HFF-Myc (cell line): ENCODE results near the gene ELOA.
"Not testable (repeated sequence)": the region's sequence is repeated elsewhere in the genome, so short reads cannot be mapped to it uniquely, and the experiment has no call there.

Experiments
- DNase-seq: peaks from one replicate; pipeline ENCODE4 v3.0.0-alpha.2; 2011; ENCODE audit warnings: low read depth; ENCODE audit errors: extremely low read depth
- H3K4me3 ChIP-seq: replicated peaks from 2 replicates; pipeline ENCODE4 v1.5.1; 2011; ENCODE audit warnings: low read depth, mild to moderate bottlenecking, control low read depth, low read length
- TF ChIP-seq, protein P1 (sequence below): IDR thresholded peaks from 2 replicates; pipeline ENCODE4 v1.5.1; 2012; ENCODE audit warnings: mild to moderate bottlenecking, low read depth, low read length, control low read depth; ENCODE audit errors: missing control alignments

Gene ELOA

GRCh38 chr1:23719162-23719820 is 24.0 kb upstream of the ELOA start:
- no peak overlapping the region for H3K4me3 ChIP-seq
- TF ChIP-seq, protein P1, sequence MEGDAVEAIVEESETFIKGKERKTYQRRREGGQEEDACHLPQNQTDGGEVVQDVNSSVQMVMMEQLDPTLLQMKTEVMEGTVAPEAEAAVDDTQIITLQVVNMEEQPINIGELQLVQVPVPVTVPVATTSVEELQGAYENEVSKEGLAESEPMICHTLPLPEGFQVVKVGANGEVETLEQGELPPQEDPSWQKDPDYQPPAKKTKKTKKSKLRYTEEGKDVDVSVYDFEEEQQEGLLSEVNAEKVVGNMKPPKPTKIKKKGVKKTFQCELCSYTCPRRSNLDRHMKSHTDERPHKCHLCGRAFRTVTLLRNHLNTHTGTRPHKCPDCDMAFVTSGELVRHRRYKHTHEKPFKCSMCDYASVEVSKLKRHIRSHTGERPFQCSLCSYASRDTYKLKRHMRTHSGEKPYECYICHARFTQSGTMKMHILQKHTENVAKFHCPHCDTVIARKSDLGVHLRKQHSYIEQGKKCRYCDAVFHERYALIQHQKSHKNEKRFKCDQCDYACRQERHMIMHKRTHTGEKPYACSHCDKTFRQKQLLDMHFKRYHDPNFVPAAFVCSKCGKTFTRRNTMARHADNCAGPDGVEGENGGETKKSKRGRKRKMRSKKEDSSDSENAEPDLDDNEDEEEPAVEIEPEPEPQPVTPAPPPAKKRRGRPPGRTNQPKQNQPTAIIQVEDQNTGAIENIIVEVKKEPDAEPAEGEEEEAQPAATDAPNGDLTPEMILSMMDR: no peak
- DNase-seq: no peak

GRCh38 chr1:23720256-23720995 is 22.8 kb upstream of the ELOA start:
- TF ChIP-seq, protein P1: no peak
- no peak for DNase-seq
- H3K4me3 ChIP-seq: no peak overlapping the region

- no peak for DNase-seq
- TF ChIP-seq, protein P1: no peak
These were observed 20.6 kb upstream of the ELOA start for GRCh38 chr1:23722652-23723051.

DNA sequence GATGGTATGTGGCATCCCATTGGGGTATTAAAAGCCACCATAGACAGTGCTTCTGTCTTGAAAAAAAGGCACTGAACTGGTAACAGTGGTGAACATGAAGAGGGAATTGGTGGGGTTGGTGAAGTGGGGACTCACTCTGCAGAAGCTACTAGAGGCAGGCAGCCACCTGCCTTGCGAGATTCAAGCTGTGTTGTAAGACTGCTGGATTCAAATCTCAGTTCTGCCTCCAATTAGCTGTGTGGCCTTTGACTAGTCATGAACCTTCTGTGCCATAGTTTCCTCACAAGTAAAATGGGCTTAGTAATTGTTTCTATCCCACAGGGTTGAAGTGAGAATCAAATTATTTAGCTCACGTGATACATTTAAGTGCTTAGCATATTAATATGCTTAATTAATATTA is 16.6 kb upstream of the ELOA start:
- TF ChIP-seq, protein P1: no peak
- no peak overlapping the region for H3K4me3 ChIP-seq
- DNase-seq: no peak

More at GRCh38 chr1:23722652-23723051, 20.6 kb upstream of the ELOA start:
- no peak overlapping the region for H3K4me3 ChIP-seq

GRCh38 chr1:23727362-23727811 is 15.9 kb upstream of the ELOA start:
- no peak for DNase-seq
- TF ChIP-seq, protein P1: no peak
- H3K4me3 ChIP-seq: no peak overlapping the region

- H3K4me3 ChIP-seq: no peak overlapping the region
- no peak for DNase-seq
- TF ChIP-seq, protein P1: no peak
These were observed 10.7 kb upstream of the ELOA start for GRCh38 chr1:23732363-23733224.

GRCh38 chr1:23733281-23733680 is 10.0 kb upstream of the ELOA start:
- not testable (repeated sequence) for DNase-seq, H3K4me3 ChIP-seq
